CD8-positive, alpha-beta memory T cell (primary cell): Measurements from ENCODE around the gene POM121. TPM values are rescaled to one million over a fixed set of nuclear protein-coding genes. Genes with fewer than 3 reads are reported as not detected.
"Not testable (repeated sequence)": the region's sequence is repeated elsewhere in the genome, so short reads cannot be mapped to it uniquely, and the experiment has no call there.

Experiments
- CTCF ChIA-PET: fragments of 350-600 bp; sonication (Branson Sonifier 250); formaldehyde crosslinking; loops from one replicate; lab custom pipeline; 2021; ENCODE audit warnings: antibody characterized with exemption; lab: Charles Lee
- POLR2A ChIA-PET: fragments of 350-600 bp; sonication (Branson Sonifier 250); formaldehyde crosslinking; loops from one replicate; lab custom pipeline; 2021; ENCODE audit warnings: antibody characterized with exemption; lab: Charles Lee
- DNase-seq, 5 donors: peaks; one replicate each; pipeline versions ENCODE4 v3.0.0 to v3.0.0-alpha.2; 2020 to 2022; ENCODE audit warnings: mixed read lengths in 1 of 5
- H3K27ac ChIP-seq: one replicate; pipeline ENCODE4 v1.7.0; 2013; ENCODE audit warnings: low read depth, mild to moderate bottlenecking, low read length, moderate library complexity
- H3K27me3 ChIP-seq: 2 replicates; pipeline ENCODE4 v1.7.0; 2013; ENCODE audit warnings: low read length, mild to moderate bottlenecking; ENCODE audit not compliant: insufficient read depth, poor library complexity, severe bottlenecking
- H3K36me3 ChIP-seq: 2 replicates; pipeline ENCODE4 v1.7.0; 2013; ENCODE audit warnings: mild to moderate bottlenecking, low read length, moderate library complexity; ENCODE audit not compliant: insufficient read depth
- H3K4me1 ChIP-seq: 2 replicates; pipeline ENCODE4 v1.7.0; 2013; ENCODE audit warnings: mild to moderate bottlenecking, low read length, moderate library complexity; ENCODE audit not compliant: insufficient read depth
- H3K4me3 ChIP-seq: 2 replicates; pipeline ENCODE4 v1.7.0; 2013; ENCODE audit warnings: mild to moderate bottlenecking, low read length
- H3K9me3 ChIP-seq: 2 replicates; pipeline ENCODE4 v1.7.0; 2013; ENCODE audit warnings: mild to moderate bottlenecking, low read length
- H3K27ac Mint-ChIP-seq, 8 donors: one replicate each; pipeline ENCODE4 v1.8.0; 2020 to 2021; ENCODE audit warnings: mixed read lengths in 8 of 8, mild to moderate bottlenecking in 6 of 8, inconsistent platforms in 3 of 8, moderate library complexity in 3 of 8
- H3K27me3 Mint-ChIP-seq, 2 donors: one replicate each; pipeline ENCODE4 v1.8.0; 2020 to 2021; ENCODE audit warnings: mixed read lengths in 2 of 2, mild to moderate bottlenecking in 1 of 2, moderate library complexity in 1 of 2
- H3K36me3 Mint-ChIP-seq, 3 donors: one replicate each; pipeline ENCODE4 v1.8.0; 2020 to 2021; ENCODE audit warnings: mixed read lengths in 3 of 3, inconsistent platforms in 1 of 3, mild to moderate bottlenecking in 1 of 3
- H3K4me1 Mint-ChIP-seq, 3 donors: one replicate each; pipeline ENCODE4 v1.8.0; 2020 to 2021; ENCODE audit warnings: mixed read lengths in 3 of 3, inconsistent platforms in 1 of 3, mild to moderate bottlenecking in 1 of 3
- H3K4me3 Mint-ChIP-seq, 7 donors: one replicate each; pipeline ENCODE4 v1.8.0; 2020 to 2021; ENCODE audit warnings: mixed read lengths in 7 of 7, mild to moderate bottlenecking in 6 of 7, moderate library complexity in 4 of 7, inconsistent platforms in 2 of 7
- H3K9me3 Mint-ChIP-seq, 5 donors: one replicate each; pipeline ENCODE4 v1.8.0; 2020 to 2022; ENCODE audit warnings: mixed read lengths in 5 of 5, mild to moderate bottlenecking in 3 of 5, moderate library complexity in 2 of 5, inconsistent platforms in 1 of 5
- polyA plus RNA-seq: library from polyadenylated mRNA; unstranded; fragments of 300-500 nt; fragmentation: Illumina TruSeq; gene quantifications from one replicate; pipeline ENCODE4 v1.2.3, GENCODE V29; 2021
- total RNA-seq, 2 experiments: library from RNA; stranded (reverse); gene quantifications; one replicate each; pipeline ENCODE4 v1.2.3, GENCODE V29; 2021

The POM121 gene
- total and polyA plus RNA-seq, 3 experiments from 2014 or later, result 18.7 to 68.7 (median 65.7) TPM

GRCh38 chr7:72968980-72969516 is 44.2 kb downstream of the POM121 start, which contains the start of gene TRIM74:
TSS of gene TRIM74 (minus strand) at chr7:72969466. CDS start at chr7:72966157, 3,309 bp downstream.
- H3K27me3 Mint-ChIP-seq, H3K4me1 ChIP-seq, H3K9me3 Mint-ChIP-seq, DNase-seq, H3K27ac ChIP-seq, H3K4me3 ChIP-seq, H3K4me3 Mint-ChIP-seq, H3K9me3 ChIP-seq, H3K27me3 ChIP-seq, H3K4me1 Mint-ChIP-seq, H3K36me3 Mint-ChIP-seq, H3K36me3 ChIP-seq, POLR2A ChIA-PET, H3K27ac Mint-ChIP-seq, CTCF ChIA-PET: not testable (repeated sequence)

DNA sequence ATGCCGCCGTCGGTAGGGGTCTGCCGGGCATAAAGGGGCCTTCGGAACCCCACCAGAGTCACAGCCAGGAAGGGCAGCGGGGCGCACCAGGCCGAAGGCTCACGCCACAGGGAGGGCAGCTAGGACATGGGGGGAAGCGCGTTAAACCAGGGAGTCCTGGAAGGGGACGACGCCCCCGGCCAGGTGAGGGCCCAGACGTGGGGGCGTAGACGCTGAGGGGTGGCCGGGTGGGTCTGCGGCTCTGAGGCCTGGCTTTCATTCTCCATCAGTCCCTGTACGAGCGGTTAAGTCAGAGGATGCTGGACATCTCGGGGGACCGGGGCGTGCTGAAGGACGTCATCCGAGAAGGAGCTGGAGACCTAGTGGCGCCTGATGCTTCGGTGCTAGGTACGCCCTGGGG is 44.8 kb downstream of the POM121 start:
- H3K9me3 ChIP-seq, POLR2A ChIA-PET, H3K27ac ChIP-seq, H3K36me3 ChIP-seq, H3K27me3 Mint-ChIP-seq, H3K4me1 ChIP-seq, H3K27me3 ChIP-seq, H3K36me3 Mint-ChIP-seq, H3K4me3 Mint-ChIP-seq, H3K4me3 ChIP-seq, DNase-seq, CTCF ChIA-PET, H3K9me3 Mint-ChIP-seq, H3K27ac Mint-ChIP-seq, H3K4me1 Mint-ChIP-seq: not testable (repeated sequence)

DNA sequence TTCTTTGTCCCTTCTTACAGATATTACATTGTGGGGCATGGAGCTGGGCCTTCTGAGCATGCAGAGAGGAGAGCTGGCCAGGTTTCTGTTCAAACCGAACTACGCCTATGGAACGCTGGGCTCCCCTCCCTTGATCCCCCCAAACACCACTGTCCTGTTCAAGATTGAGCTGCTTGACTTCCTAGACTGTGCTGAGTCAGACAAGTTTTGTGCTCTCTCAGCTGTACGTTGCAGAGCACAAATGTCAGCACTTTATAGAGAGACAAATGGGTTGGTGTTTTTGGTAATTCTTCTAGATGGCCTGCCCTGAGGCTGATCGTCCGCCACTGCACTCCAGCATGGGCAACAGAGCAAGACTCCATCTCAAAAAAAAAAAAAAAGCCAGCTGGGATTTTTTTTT is 46.6 kb downstream of the POM121 start:
- H3K9me3 Mint-ChIP-seq, H3K27ac ChIP-seq, POLR2A ChIA-PET, H3K27ac Mint-ChIP-seq, H3K4me3 ChIP-seq, H3K36me3 ChIP-seq, H3K4me3 Mint-ChIP-seq, H3K9me3 ChIP-seq, DNase-seq, H3K27me3 Mint-ChIP-seq, CTCF ChIA-PET, H3K4me1 Mint-ChIP-seq, H3K36me3 Mint-ChIP-seq, H3K27me3 ChIP-seq, H3K4me1 ChIP-seq: not testable (repeated sequence)

GRCh38 chr7:72974781-72975180 is 49.9 kb downstream of the POM121 start:
- H3K27me3 Mint-ChIP-seq, H3K36me3 ChIP-seq, H3K4me3 ChIP-seq, H3K9me3 ChIP-seq, DNase-seq, H3K27ac ChIP-seq, H3K27me3 ChIP-seq, H3K36me3 Mint-ChIP-seq, H3K4me3 Mint-ChIP-seq, POLR2A ChIA-PET, H3K9me3 Mint-ChIP-seq, H3K4me1 ChIP-seq, H3K4me1 Mint-ChIP-seq, CTCF ChIA-PET, H3K27ac Mint-ChIP-seq: not testable (repeated sequence)

DNA sequence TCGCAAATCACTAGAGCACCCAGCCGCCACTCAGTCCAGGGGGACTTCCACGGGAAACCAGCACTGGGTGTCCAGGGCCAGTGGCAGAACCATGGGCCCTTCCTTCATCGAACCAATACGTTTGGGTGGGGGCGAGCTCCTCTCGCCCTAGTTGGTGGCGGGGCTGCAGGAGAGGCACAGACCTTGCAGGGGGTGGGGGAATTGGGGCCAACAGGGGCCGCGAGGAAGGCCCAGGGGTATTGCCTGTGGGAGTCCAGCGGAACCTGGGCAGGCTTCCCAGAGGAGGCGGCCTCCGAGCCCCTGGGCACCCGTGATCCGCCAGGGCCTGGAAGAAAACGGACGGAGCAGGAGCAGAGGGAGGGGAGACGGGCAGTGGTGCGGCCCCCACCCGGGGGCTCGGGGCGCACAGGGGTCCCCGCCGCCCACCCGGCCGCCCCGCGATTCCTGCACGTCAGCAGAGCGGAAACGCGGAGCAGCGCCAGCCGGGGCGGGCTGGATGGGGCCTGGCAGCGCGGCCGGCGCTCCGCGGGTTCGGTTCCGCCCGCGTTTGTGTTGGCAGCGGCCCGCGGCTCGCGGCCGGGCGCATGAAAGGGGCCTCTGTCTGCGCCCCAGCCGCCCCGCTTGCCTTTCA is 50.9 kb downstream of the POM121 start:
- H3K36me3 ChIP-seq, H3K9me3 Mint-ChIP-seq, H3K9me3 ChIP-seq, H3K4me1 Mint-ChIP-seq, H3K27ac Mint-ChIP-seq, H3K4me3 ChIP-seq, H3K27me3 Mint-ChIP-seq, H3K4me3 Mint-ChIP-seq, CTCF ChIA-PET, POLR2A ChIA-PET, H3K36me3 Mint-ChIP-seq, H3K27me3 ChIP-seq, H3K27ac ChIP-seq, H3K4me1 ChIP-seq: not testable (repeated sequence)
- DNase-seq, result peak in 1 of 5 donors; percentile 46

DNA sequence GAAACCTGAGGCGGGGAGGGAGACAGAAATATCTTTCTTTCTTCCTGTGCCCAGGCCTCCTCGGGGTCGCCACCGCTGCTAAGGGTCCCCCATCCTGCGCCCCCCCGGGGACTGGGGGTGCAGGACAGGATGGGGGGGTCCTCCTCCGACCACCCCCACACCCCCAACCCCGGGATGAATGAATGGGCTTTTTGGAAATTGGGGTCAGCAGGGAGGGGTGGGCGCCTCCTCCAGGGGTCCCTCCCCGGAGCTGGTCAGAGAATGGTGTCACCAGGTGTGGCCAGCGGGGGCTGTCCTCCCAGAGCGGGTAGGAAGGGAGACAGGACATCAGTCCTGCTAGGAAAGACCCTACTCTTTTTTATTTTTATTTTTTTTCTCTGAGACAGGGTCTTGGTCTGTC is 51.5 kb downstream of the POM121 start:
- H3K27ac Mint-ChIP-seq, H3K27ac ChIP-seq, H3K36me3 Mint-ChIP-seq, H3K4me3 Mint-ChIP-seq, H3K4me3 ChIP-seq, H3K27me3 ChIP-seq, H3K27me3 Mint-ChIP-seq, H3K36me3 ChIP-seq, CTCF ChIA-PET, H3K4me1 Mint-ChIP-seq, POLR2A ChIA-PET, DNase-seq, H3K9me3 Mint-ChIP-seq, H3K4me1 ChIP-seq, H3K9me3 ChIP-seq: not testable (repeated sequence)

- H3K27me3 Mint-ChIP-seq, H3K27ac ChIP-seq, POLR2A ChIA-PET, CTCF ChIA-PET, H3K27me3 ChIP-seq, H3K4me1 Mint-ChIP-seq, DNase-seq, H3K4me3 Mint-ChIP-seq, H3K9me3 ChIP-seq, H3K27ac Mint-ChIP-seq, H3K9me3 Mint-ChIP-seq, H3K36me3 Mint-ChIP-seq, H3K4me1 ChIP-seq, H3K4me3 ChIP-seq, H3K36me3 ChIP-seq: not testable (repeated sequence)
Observed at GRCh38 chr7:72980382-72980781, 55.5 kb downstream of the POM121 start.

- H3K9me3 Mint-ChIP-seq, CTCF ChIA-PET, H3K27me3 ChIP-seq, H3K9me3 ChIP-seq, DNase-seq, H3K27me3 Mint-ChIP-seq, H3K27ac Mint-ChIP-seq, H3K27ac ChIP-seq, H3K4me1 ChIP-seq, POLR2A ChIA-PET, H3K36me3 ChIP-seq, H3K4me3 ChIP-seq, H3K4me1 Mint-ChIP-seq, H3K4me3 Mint-ChIP-seq, H3K36me3 Mint-ChIP-seq: not testable (repeated sequence)
Observed at GRCh38 chr7:72982084-72982483, 57.2 kb downstream of the POM121 start.
